HL-60/S4 treated with retinoic acid at 250 ng/mL for 4 days and 3 days (cell line): ENCODE data around the gene TP53INP2.
"Not testable (repeated sequence)": the region's sequence is repeated elsewhere in the genome, so short reads cannot be mapped to it uniquely, and the experiment has no call there.

Experiments
- in situ Hi-C: fragments of 300-500 bp; cut with MboI; formaldehyde crosslinking; loops from 2 replicates; pipeline ENCODE4 v1.7.0; 2022; ENCODE audit warnings: low sequenced_read_pairs

Gene TP53INP2

GRCh38 chr20:34720266-34720665, 16.1 kb downstream of the TP53INP2 start:
- in situ Hi-C loops, result no loop called here

GRCh38 chr20:34722560-34722959, 18.4 kb downstream of the TP53INP2 start:
- in situ Hi-C loops, result not testable (repeated sequence)

- in situ Hi-C loops, result no loop called here
Measured at GRCh38 chr20:34724172-34724571, 20.0 kb downstream of the TP53INP2 start.

GRCh38 chr20:34729416-34729815, 25.3 kb downstream of the TP53INP2 start:
- in situ Hi-C loops, result no loop called here

GRCh38 chr20:34732523-34732922, 28.4 kb downstream of the TP53INP2 start:
- in situ Hi-C loops, result no loop called here

GRCh38 chr20:34736106-34736735, 32.1 kb downstream of the TP53INP2 start:
- in situ Hi-C loops, result no loop called here

- in situ Hi-C loops, result no loop called here
Measured at GRCh38 chr20:34743039-34743438, 38.9 kb downstream of the TP53INP2 start.

GRCh38 chr20:34744340-34744739, 40.2 kb downstream of the TP53INP2 start:
- in situ Hi-C loops, result no loop called here

GRCh38 chr20:34744847-34745246, 40.7 kb downstream of the TP53INP2 start:
- in situ Hi-C loops, result no loop called here

- in situ Hi-C loops, result no loop called here
Measured at GRCh38 chr20:34746674-34747073, 42.5 kb downstream of the TP53INP2 start.

GRCh38 chr20:34747479-34747878, 43.3 kb downstream of the TP53INP2 start:
- in situ Hi-C loops, result no loop called here

GRCh38 chr20:34748709-34749108, 44.6 kb downstream of the TP53INP2 start:
- in situ Hi-C loops, result no loop called here

- in situ Hi-C loops, result loop anchor here (25.0 kb wide), 1 partner anchor 438 kb away; the partner anchor contains the start of gene AHCY
Measured at GRCh38 chr20:34750484-34750883, 46.3 kb downstream of the TP53INP2 start.

- in situ Hi-C loops, result loop anchor here (25.0 kb wide), 1 partner anchor 439 kb away; the partner anchor contains the start of gene AHCY
Measured at GRCh38 chr20:34751453-34751852, 47.3 kb downstream of the TP53INP2 start.

- in situ Hi-C loops, result loop anchor here (25.0 kb wide), 1 partner anchor 442 kb away; the partner anchor contains the start of gene AHCY
Measured at GRCh38 chr20:34753706-34754461, 49.7 kb downstream of the TP53INP2 start.

- in situ Hi-C loops, result loop anchor here (25.0 kb wide), 1 partner anchor 442 kb away; the partner anchor contains the start of gene AHCY
Measured at GRCh38 chr20:34754611-34755010, 50.5 kb downstream of the TP53INP2 start.

- in situ Hi-C loops, result loop anchor here (25.0 kb wide), 1 partner anchor 443 kb away; the partner anchor contains the start of gene AHCY
Measured at GRCh38 chr20:34755367-34755766, 51.2 kb downstream of the TP53INP2 start.

GRCh38 chr20:34762031-34762555, 57.9 kb downstream of the TP53INP2 start:
- in situ Hi-C loops, result loop anchor here (25.0 kb wide), 1 partner anchor 450 kb away; the partner anchor contains the start of gene AHCY
